OCI-LY1 (cell line): Measurements from ENCODE around the gene MYCT1.

Experiments
- EZH2 ChIP-seq: fragments of 200-600 bp; sonication (generic), shearing (Covaris generic); IDR thresholded peaks from 2 replicates; pipeline ENCODE4 v1.8.0; 2017; ENCODE audit warnings: borderline replicate concordance, mixed run types, mild to moderate bottlenecking, antibody characterized with exemption, low read length, moderate library complexity, mixed read lengths
- TF ChIP-seq, protein P1 (sequence below): fragments of 200-600 bp; sonication (generic), shearing (Covaris generic); IDR thresholded peaks from 2 replicates; pipeline ENCODE4 v1.5.1; 2017; ENCODE audit warnings: mild to moderate bottlenecking, antibody characterized with exemption, low read length, moderate library complexity, mixed read lengths

DNA sequence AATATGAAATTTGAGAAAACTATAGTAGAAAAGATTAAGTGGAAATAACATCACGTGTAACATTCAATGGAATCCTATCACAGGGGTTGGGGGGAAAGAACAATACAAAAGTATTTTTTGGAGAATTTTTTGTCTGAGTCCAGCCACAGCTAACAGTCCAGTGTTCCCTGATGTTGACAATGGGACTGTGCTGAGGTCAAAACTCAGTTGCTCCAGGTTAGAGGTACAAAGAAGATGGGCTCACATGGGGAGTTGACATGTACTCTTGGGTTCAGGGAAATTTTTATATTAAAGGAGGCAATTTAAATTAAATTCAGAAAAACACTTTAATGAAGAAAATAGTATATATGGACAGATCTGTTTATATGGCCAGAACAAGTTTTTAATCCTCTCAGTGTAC lies 995 bp downstream of the MYCT1 start:
- TF ChIP-seq, protein P1, sequence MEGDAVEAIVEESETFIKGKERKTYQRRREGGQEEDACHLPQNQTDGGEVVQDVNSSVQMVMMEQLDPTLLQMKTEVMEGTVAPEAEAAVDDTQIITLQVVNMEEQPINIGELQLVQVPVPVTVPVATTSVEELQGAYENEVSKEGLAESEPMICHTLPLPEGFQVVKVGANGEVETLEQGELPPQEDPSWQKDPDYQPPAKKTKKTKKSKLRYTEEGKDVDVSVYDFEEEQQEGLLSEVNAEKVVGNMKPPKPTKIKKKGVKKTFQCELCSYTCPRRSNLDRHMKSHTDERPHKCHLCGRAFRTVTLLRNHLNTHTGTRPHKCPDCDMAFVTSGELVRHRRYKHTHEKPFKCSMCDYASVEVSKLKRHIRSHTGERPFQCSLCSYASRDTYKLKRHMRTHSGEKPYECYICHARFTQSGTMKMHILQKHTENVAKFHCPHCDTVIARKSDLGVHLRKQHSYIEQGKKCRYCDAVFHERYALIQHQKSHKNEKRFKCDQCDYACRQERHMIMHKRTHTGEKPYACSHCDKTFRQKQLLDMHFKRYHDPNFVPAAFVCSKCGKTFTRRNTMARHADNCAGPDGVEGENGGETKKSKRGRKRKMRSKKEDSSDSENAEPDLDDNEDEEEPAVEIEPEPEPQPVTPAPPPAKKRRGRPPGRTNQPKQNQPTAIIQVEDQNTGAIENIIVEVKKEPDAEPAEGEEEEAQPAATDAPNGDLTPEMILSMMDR, result no peak
- TF ChIP-seq EZH2, result no peak
